Measurements from ENCODE around the gene METAP2.

METAP2 gene

GRCh38 chr12:95506707-95507523 lies 33.0 kb downstream of the METAP2 start:
- no peaks in the 10 kb centered on the region for H3K4me1 ChIP-seq (ENCODE audit: control insufficient read depth, insufficient read depth, low read length)
- H3K27ac ChIP-seq (ENCODE audit: extremely low read depth, low read depth, low read length): no peak overlapping the region
- no peaks in the 10 kb centered on the region for H3K9me3 ChIP-seq (ENCODE audit: control insufficient read depth, insufficient read depth, low read depth, low read length)
- no peak overlapping the region for H3K4me3 ChIP-seq (ENCODE audit: low read depth, low read length)
- peaks cover 75 to 80% of the 10 kb centered on the region in 2 experiments for H3K36me3 ChIP-seq (ENCODE audit: control insufficient read depth in 2 of 2, insufficient read depth in 1 of 2, low read length in 2 of 2)
- ChIA-PET POLR2A (interaction anchor here (0.6 kb wide), 2 partner anchors 24 to 375 kb away, joined by 3 read pairs; no protein-coding TSS in a partner anchor), CTCF (no interaction called here)
- TF ChIP-seq ZBTB48 (tag by site-specific recombination; IDR thresholded peaks at IDR 0.05) (no peak), ZNF426 (tag by site-specific recombination; IDR thresholded peaks at IDR 0.05) (peak; percentile 9; the same call in 1 of the 2 replicates), HOXA7 (CRISPR knock-in tag; IDR thresholded peaks at IDR 0.05; ENCODE audit: borderline replicate concordance) (no peak)

GRCh38 chr12:95509300-95509699 lies 35.3 kb downstream of the METAP2 start:
- H3K4me3 ChIP-seq (ENCODE audit: low read depth, low read length): no peak overlapping the region
- CTCF ChIA-PET: interaction anchor here (0.6 kb wide), 1 partner anchor 339 kb away, joined by 3 read pairs; no protein-coding TSS in a partner anchor
- no peak overlapping the region for H3K27ac ChIP-seq (ENCODE audit: extremely low read depth, low read depth, low read length)
- no peak for TF ChIP-seq ZNF529 (tag by site-specific recombination; IDR thresholded peaks at IDR 0.05; ENCODE audit: insufficient replicate concordance)
- no peak for TF ChIP-seq TRIM28 (IDR thresholded peaks at IDR 0.05; ENCODE audit: borderline replicate concordance, low read length)
- TF ChIP-seq ZNF777 (tag by site-specific recombination; IDR thresholded peaks at IDR 0.05; ENCODE audit: borderline replicate concordance): no peak
- no peak for TF ChIP-seq ZNF175 (tag by site-specific recombination; IDR thresholded peaks at IDR 0.05)
- no peak for TF ChIP-seq ZNF843 (tag by site-specific recombination; IDR thresholded peaks at IDR 0.05)
- no peak for TF ChIP-seq ZNF138 (tag by site-specific recombination; IDR thresholded peaks at IDR 0.05; ENCODE audit: borderline replicate concordance)
- TF ChIP-seq ZNF140 (tag by site-specific recombination; IDR thresholded peaks at IDR 0.05): no peak
- no peaks in the 10 kb centered on the region for H3K4me1 ChIP-seq (ENCODE audit: control insufficient read depth, insufficient read depth, low read length)
- POLR2A ChIA-PET: interaction anchor here (0.6 kb wide), 1 partner anchor 149 kb away, joined by 3 read pairs; no protein-coding TSS in a partner anchor
- peaks cover 77 to 85% of the 10 kb centered on the region in 2 experiments for H3K36me3 ChIP-seq (ENCODE audit: control insufficient read depth in 2 of 2, insufficient read depth in 1 of 2, low read length in 2 of 2)
- no peaks in the 10 kb centered on the region for H3K9me3 ChIP-seq (ENCODE audit: control insufficient read depth, insufficient read depth, low read depth, low read length)

GRCh38 chr12:95511977-95512376 lies 38.0 kb downstream of the METAP2 start:
- no peaks in the 10 kb centered on the region for H3K9me3 ChIP-seq (ENCODE audit: control insufficient read depth, insufficient read depth, low read depth, low read length)
- TF ChIP-seq SCRT2 (tag by site-specific recombination; IDR thresholded peaks at IDR 0.05): no peak
- TF ChIP-seq ZNF792 (tag by site-specific recombination; IDR thresholded peaks at IDR 0.05): no peak
- TF ChIP-seq ZNF223 (tag by site-specific recombination; IDR thresholded peaks at IDR 0.05): no peak
- TF ChIP-seq KLF9 (tag by site-specific recombination; IDR thresholded peaks at IDR 0.05; ENCODE audit: low read depth): no peak
- TF ChIP-seq, protein P1, sequence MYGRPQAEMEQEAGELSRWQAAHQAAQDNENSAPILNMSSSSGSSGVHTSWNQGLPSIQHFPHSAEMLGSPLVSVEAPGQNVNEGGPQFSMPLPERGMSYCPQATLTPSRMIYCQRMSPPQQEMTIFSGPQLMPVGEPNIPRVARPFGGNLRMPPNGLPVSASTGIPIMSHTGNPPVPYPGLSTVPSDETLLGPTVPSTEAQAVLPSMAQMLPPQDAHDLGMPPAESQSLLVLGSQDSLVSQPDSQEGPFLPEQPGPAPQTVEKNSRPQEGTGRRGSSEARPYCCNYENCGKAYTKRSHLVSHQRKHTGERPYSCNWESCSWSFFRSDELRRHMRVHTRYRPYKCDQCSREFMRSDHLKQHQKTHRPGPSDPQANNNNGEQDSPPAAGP (tag by site-specific recombination; IDR thresholded peaks at IDR 0.05): no peak
- no peak for TF ChIP-seq ZNF16 (tag by site-specific recombination; IDR thresholded peaks at IDR 0.05; ENCODE audit: low read depth)
- TF ChIP-seq ZNF202 (tag by site-specific recombination; IDR thresholded peaks at IDR 0.05; ENCODE audit: borderline replicate concordance): no peak
- TF ChIP-seq AEBP2 (tag by site-specific recombination; IDR thresholded peaks at IDR 0.05; ENCODE audit: borderline replicate concordance): no peak
- no peak for TF ChIP-seq OVOL3 (tag by site-specific recombination; IDR thresholded peaks at IDR 0.05)
- ChIA-PET POLR2A (no interaction called here), CTCF (no interaction called here)
- peaks cover 3% of the 10 kb centered on the region; the same call in 1 of the 2 replicates for H3K4me1 ChIP-seq (ENCODE audit: control insufficient read depth, insufficient read depth, low read length)
- no peak overlapping the region for H3K4me3 ChIP-seq (ENCODE audit: low read depth, low read length)
- H3K36me3 ChIP-seq (ENCODE audit: control insufficient read depth in 2 of 2, insufficient read depth in 1 of 2, low read length in 2 of 2): peaks cover 58 to 74% of the 10 kb centered on the region in 2 experiments
- no peak overlapping the region for H3K27ac ChIP-seq (ENCODE audit: extremely low read depth, low read depth, low read length)

Data from HEK293 (cell line).